LNCaP clone FGC (cell line): Measurements from ENCODE around the gene DHRS12.

Experiments
- DNase-seq: peaks from one replicate; pipeline ENCODE4 v3.0.0-alpha.2; 2011; ENCODE audit warnings: low read depth
- H3K4me3 ChIP-seq: 2 replicates; pipeline ENCODE4 v1.5.1; 2011; ENCODE audit warnings: mild to moderate bottlenecking, low read depth, low read length, control low read depth
- CTCF ChIP-seq: IDR thresholded peaks from 2 replicates; pipeline ENCODE4 v1.5.1; 2012; ENCODE audit warnings: mild to moderate bottlenecking; ENCODE audit not compliant: control insufficient read depth, insufficient read depth; ENCODE audit errors: extremely low read depth

Gene DHRS12

DNA sequence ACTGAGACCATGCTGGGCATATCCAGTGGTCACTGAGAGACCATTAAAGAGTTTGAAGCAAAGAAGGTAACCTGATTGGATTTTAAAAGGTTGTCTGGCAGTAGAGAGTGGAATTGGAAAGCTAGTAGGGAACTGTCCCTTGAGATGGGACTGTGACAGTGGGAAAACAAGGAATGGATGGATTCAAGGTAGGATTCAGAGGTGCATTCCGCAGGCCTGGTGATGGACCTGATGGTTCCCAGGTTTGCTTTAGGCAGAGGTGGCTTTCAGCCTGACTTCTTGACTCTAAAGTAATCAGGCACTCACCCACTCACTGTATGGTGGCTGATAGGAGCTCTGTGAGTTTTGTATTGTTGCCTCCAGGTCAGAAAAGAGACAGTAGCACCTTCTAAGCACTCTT lies 73.0 kb downstream of the DHRS12 start:
- TF ChIP-seq CTCF, result no peak
- no peak overlapping the region for H3K4me3 ChIP-seq
- DNase-seq, result no peak

GRCh38 chr13:51729866-51730553 lies 74.0 kb downstream of the DHRS12 start:
- no peak for TF ChIP-seq CTCF
- no peak for DNase-seq
- H3K4me3 ChIP-seq, result no peak overlapping the region

DNA sequence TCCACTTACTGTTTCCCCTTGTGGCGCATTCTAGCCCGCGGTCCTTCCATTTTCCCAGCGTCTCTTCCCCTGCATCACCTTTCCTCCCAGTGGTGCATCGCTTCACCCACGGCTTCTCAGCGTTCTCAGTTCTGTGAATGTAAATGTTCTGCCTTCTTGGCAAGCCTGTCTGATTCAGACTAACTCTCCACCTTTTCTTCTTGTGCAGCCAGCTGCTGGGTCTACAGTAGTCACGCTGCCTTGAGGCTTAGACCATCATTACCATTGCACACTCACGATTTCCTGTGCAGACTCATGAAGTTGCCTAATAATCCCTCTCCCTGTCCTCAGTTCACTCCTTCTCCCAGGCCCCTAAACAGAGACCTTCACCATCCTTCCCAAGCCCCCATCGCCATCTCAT lies 75.0 kb downstream of the DHRS12 start:
- no peak for TF ChIP-seq CTCF

GRCh38 chr13:51728275-51728673 lies 75.7 kb downstream of the DHRS12 start:
- TF ChIP-seq CTCF, result no peak
- DNase-seq, result no peak
- no peak overlapping the region for H3K4me3 ChIP-seq

More for the DNA sequence above, 75.0 kb downstream of the DHRS12 start:
- H3K4me3 ChIP-seq, result no peak overlapping the region
- no peak for DNase-seq

DNA sequence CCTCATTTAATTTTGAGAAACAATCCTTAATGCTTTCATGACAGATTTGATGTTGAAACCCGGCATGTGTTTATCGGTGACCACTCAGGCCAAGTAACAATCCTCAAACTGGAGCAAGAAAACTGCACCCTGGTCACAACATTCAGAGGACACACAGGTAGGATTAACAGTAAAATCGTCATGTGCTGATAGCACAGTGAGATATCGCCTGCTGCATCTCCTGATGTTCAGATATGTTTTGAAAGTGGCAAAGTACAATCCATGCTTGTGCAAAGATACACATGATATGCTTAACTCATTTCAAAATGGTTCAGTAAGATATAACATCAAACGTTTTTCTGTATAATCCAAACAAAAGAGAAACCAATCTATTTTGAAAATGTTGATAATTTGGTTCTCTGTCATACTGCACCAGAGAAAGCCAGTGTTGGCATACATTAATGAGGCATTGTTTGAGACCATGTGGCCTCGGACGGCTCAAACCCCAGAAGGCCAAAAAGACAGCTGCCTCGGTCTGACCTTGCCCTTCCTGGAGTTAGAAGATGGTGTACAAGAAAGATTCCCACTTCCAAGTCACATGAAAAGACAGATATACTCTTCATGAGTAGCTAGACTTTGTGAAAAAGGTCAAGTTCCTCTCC lies 76.2 kb downstream of the DHRS12 start:
- no peak for TF ChIP-seq CTCF
- no peak overlapping the region for H3K4me3 ChIP-seq
- DNase-seq, result no peak

- no peak for TF ChIP-seq CTCF
- DNase-seq, result no peak
- H3K4me3 ChIP-seq, result no peak overlapping the region
These were observed 77.3 kb downstream of the DHRS12 start for GRCh38 chr13:51726446-51727193.
